SK-N-SH (cell line): ENCODE data around the gene AKAP8. TPM values are rescaled to one million over a fixed set of nuclear protein-coding genes. Genes with fewer than 3 reads are reported as not detected.

Experiments used
- CTCF ChIA-PET: fragments of 300-600, 350-600 bp; formaldehyde crosslinking; extraction: SDS; loops from one replicate; lab custom pipeline; 2021; lab: Yijun Ruan, JAX
- POLR2A ChIA-PET: fragments of 350-600 bp; sonication (Branson Sonifier 250); formaldehyde crosslinking; extraction: SDS; loops from one replicate; lab custom pipeline; 2020; ENCODE audit warnings: antibody characterized with exemption, inconsistent platforms; lab: Yijun Ruan, JAX
- DNase-seq: peaks from one replicate; pipeline ENCODE4 v3.0.0; 2012
- H2AFZ ChIP-seq: fragments of 200-600 bp; sonication (generic); 2 replicates; pipeline ENCODE4 v1.8.1; 2016; ENCODE audit warnings: antibody characterized with exemption, mild to moderate bottlenecking, low read depth
- H3F3A ChIP-seq: fragments of 200-600 bp; sonication (generic); replicated peaks from 2 replicates; pipeline ENCODE3; 2016; ENCODE audit warnings: antibody characterized with exemption, mild to moderate bottlenecking; ENCODE audit not compliant: insufficient read depth
- H3K27ac ChIP-seq, 2 experiments: fragments of 200-500 bp in 1 of 2; fragments of 200-600 bp in 1 of 2; sonication (Bioruptor generic) in 1 of 2; sonication (generic), shearing (Covaris generic) in 1 of 2; 2 replicates each; pipeline versions ENCODE4 v1.5.1 to v1.6.1; 2014 to 2016; ENCODE audit warnings: low read depth in 2 of 2, inconsistent platforms in 1 of 2, low read length in 1 of 2, mild to moderate bottlenecking in 1 of 2, mixed read lengths in 1 of 2
- H3K27me3 ChIP-seq: fragments of 200-600 bp; sonication (generic), shearing (Covaris generic); 2 replicates; pipeline ENCODE4 v1.6.1; 2016; ENCODE audit warnings: mixed run types; ENCODE audit not compliant: insufficient read depth
- H3K36me3 ChIP-seq, 2 experiments: fragments of 200-500 bp in 1 of 2; fragments of 200-600 bp in 1 of 2; sonication (Bioruptor generic) in 1 of 2; sonication (generic) in 1 of 2; replicated peaks in 1 of 2; 2 replicates each; pipeline versions ENCODE3 to v1.5.1; 2014 to 2016; ENCODE audit warnings: low read length in 1 of 2, mild to moderate bottlenecking in 1 of 2; ENCODE audit not compliant: insufficient read depth in 2 of 2, control insufficient read depth in 1 of 2
- H3K4me1 ChIP-seq, 2 experiments: fragments of 200-500 bp in 1 of 2; fragments of 200-600 bp in 1 of 2; sonication (Bioruptor generic) in 1 of 2; sonication (generic), shearing (Covaris generic) in 1 of 2; 2 replicates each; pipeline versions ENCODE4 v1.5.1 to v1.6.1; 2014 to 2016; ENCODE audit warnings: low read depth in 1 of 2, low read length in 1 of 2, mixed run types in 1 of 2; ENCODE audit not compliant: insufficient read depth in 2 of 2, control insufficient read depth in 1 of 2
- H3K4me2 ChIP-seq: fragments of 200-600 bp; sonication (generic), shearing (Covaris generic); 2 replicates; pipeline ENCODE4 v1.6.1; 2017; ENCODE audit warnings: mixed run types
- H3K4me3 ChIP-seq, 2 experiments: fragments of 200-500 bp in 1 of 2; fragments of 200-600 bp in 1 of 2; sonication (Bioruptor generic) in 1 of 2; sonication (generic), shearing (Covaris generic) in 1 of 2; 2 replicates each; pipeline versions ENCODE4 v1.5.1 to v1.8.1; 2014 to 2016; ENCODE audit warnings: low read depth in 2 of 2, inconsistent platforms in 1 of 2, low read length in 1 of 2, mild to moderate bottlenecking in 1 of 2, mixed read lengths in 1 of 2, moderate library complexity in 1 of 2
- H3K79me2 ChIP-seq: fragments of 200-600 bp; sonication (generic); 2 replicates; pipeline ENCODE4 v1.8.1; 2017; ENCODE audit warnings: mild to moderate bottlenecking; ENCODE audit not compliant: insufficient read depth
- H3K9ac ChIP-seq: fragments of 200-600 bp; sonication (generic); 2 replicates; pipeline ENCODE4 v1.6.1; 2017; ENCODE audit warnings: mixed run types
- H3K9me2 ChIP-seq: fragments of 200-600 bp; sonication (generic); 2 replicates; pipeline ENCODE4 v1.6.1; 2017; ENCODE audit warnings: mixed run types
- H3K9me3 ChIP-seq: fragments of 200-600 bp; sonication (generic); 2 replicates; pipeline ENCODE4 v1.6.1; 2017; ENCODE audit warnings: mixed run types, mild to moderate bottlenecking, moderate library complexity
- H4K20me1 ChIP-seq: fragments of 200-600 bp; sonication (generic); 2 replicates; pipeline ENCODE4 v1.6.1; 2017; ENCODE audit warnings: mild to moderate bottlenecking, mixed run types; ENCODE audit not compliant: insufficient read depth
- ELF1 ChIP-seq: IDR thresholded peaks from 2 replicates; pipeline ENCODE4 v1.4.0; 2012
- EP300 ChIP-seq, 2 experiments: IDR thresholded peaks; 2 replicates each; pipeline versions ENCODE4 v1.4.0 to v1.6.1; 2012; ENCODE audit warnings: borderline replicate concordance in 1 of 2, low read depth in 1 of 2, low read length in 1 of 2
- EZH2phosphoT487 ChIP-seq: fragments of 200-600 bp; sonication (generic); IDR thresholded peaks from 2 replicates; pipeline ENCODE4 v1.6.1; 2017; ENCODE audit warnings: low read depth, mixed run types, mild to moderate bottlenecking, antibody characterized with exemption, moderate library complexity, borderline replicate concordance
- FOSL2 ChIP-seq: IDR thresholded peaks from 2 replicates; pipeline ENCODE4 v1.4.0; 2012; ENCODE audit warnings: low read depth, mild to moderate bottlenecking, moderate library complexity, borderline replicate concordance
- FOXJ3 ChIP-seq: sonication (generic); formaldehyde crosslinking; IDR thresholded peaks from 2 replicates; pipeline ENCODE4 v1.5.1; 2020; ENCODE audit warnings: mild to moderate bottlenecking, missing genetic modification reagents
- GABPA ChIP-seq: IDR thresholded peaks from 2 replicates; pipeline ENCODE4 v1.4.0; 2012; ENCODE audit warnings: low read depth, mild to moderate bottlenecking
- MAX ChIP-seq: IDR thresholded peaks from 2 replicates; pipeline ENCODE4 v1.4.0; 2012; ENCODE audit warnings: low read depth
- MEF2A ChIP-seq: IDR thresholded peaks from 2 replicates; pipeline ENCODE4 v1.4.0; 2012; ENCODE audit warnings: low read depth, borderline replicate concordance
- RXRA ChIP-seq: IDR thresholded peaks from 2 replicates; pipeline ENCODE4 v1.4.0; 2012; ENCODE audit warnings: low read depth, mild to moderate bottlenecking, borderline replicate concordance
- SIN3A ChIP-seq: IDR thresholded peaks from 2 replicates; pipeline ENCODE4 v1.6.1; 2012; ENCODE audit warnings: low read depth, mild to moderate bottlenecking, low read length, moderate library complexity, borderline replicate concordance
- SMC3 ChIP-seq: IDR thresholded peaks from 2 replicates; pipeline ENCODE4 v1.6.1; 2012; ENCODE audit warnings: low read depth, low read length, improper control_type of control experiment
- TAF1 ChIP-seq: IDR thresholded peaks from 2 replicates; pipeline ENCODE4 v1.6.1; 2012; ENCODE audit warnings: low read depth, mild to moderate bottlenecking, low read length, moderate library complexity, borderline replicate concordance
- YY1 ChIP-seq: IDR thresholded peaks from 2 replicates; pipeline ENCODE4 v1.4.0; 2012; ENCODE audit warnings: low read depth, mild to moderate bottlenecking
- ZBTB33 ChIP-seq: IDR thresholded peaks from 2 replicates; pipeline ENCODE4 v1.4.0; 2012; ENCODE audit warnings: low read depth, borderline replicate concordance
- WGBS: methylation state at CpG from one replicate; pipeline ENCODE4 v1.1.6; 2017; ENCODE audit warnings: low lambda C conversion rate; 5-methylcytosine and 5-hydroxymethylcytosine counted together
- polyA plus RNA-seq, 3 experiments: library from polyadenylated mRNA; depleted of rRNA; stranded (reverse); fragments of >200 nt; gene quantifications; 2 replicates each; pipeline ENCODE4 v1.2.3, GENCODE V29; 2012

Gene AKAP8
- polyA plus RNA-seq, 1 of the 3 experiments (the other 2 are of a cell fraction), result 17.2 TPM

DNA sequence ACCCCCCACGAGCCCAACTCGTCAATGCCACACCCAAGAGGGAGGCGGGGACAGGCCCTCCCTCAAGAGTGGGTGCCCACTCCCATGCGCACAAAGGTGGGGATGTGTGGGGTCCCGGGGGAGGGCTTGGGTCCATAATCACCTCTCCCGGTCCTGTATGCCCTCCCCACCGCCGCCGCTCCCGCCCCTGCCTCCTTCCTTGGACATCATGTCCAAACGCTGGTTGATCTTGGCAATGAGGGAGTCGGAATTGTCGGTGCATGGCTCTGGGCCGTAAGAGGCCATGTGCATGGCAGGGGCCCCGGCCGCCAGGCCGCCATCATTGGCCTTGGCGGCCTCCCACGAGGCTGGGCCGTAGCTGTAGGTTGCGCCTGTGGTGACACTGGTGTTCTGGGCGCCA, 5.9 kb downstream of the AKAP8 start:
- Histone ChIP-seq H3K27me3 (no peaks in the 10 kb centered on the region), H2AFZ (no peak overlapping the region), H3K9me2 (no peaks in the 10 kb centered on the region), H3K9me3 (no peaks in the 10 kb centered on the region), H3K4me2 (no peak overlapping the region), H3K4me1 (peaks cover 9 to 23% of the 10 kb centered on the region in 2 experiments; a peak in 1 of 4 replicates), H3K27ac (no peak overlapping the region), H3K36me3 (peaks cover 25 to 49% of the 10 kb centered on the region in 2 experiments), H3K79me2 (peaks cover 68% of the 10 kb centered on the region), H3K4me3 (no peak overlapping the region), H3K9ac (no peak overlapping the region), H4K20me1 (peaks cover 59% of the 10 kb centered on the region), H3F3A (peaks cover 3% of the 10 kb centered on the region)
- DNase-seq, result peak; percentile 25
- CTCF ChIA-PET, result interaction anchor here (0.6 kb wide), 1 partner anchor 667 kb away, joined by 3 read pairs; no protein-coding TSS in a partner anchor
- TF ChIP-seq FOSL2 (no peak), ELF1 (no peak), EP300 (IDR thresholded peaks at IDR 0.05; ENCODE audit: borderline replicate concordance in 1 of 2, low read depth in 1 of 2, low read length in 1 of 2) (no peak), GABPA (no peak), ZBTB33 (no peak), SIN3A (no peak), YY1 (no peak), MAX (no peak), MEF2A (no peak), SMC3 (no peak), TAF1 (no peak), EZH2phosphoT487 (no peak)
- POLR2A ChIA-PET, result no interaction called here
- 93% methylated on average over 18 of the region's 22 CpGs for whole genome bisulfite sequencing

GRCh38 chr19:15372891-15373301, 6.7 kb downstream of the AKAP8 start:
- H3K79me2 ChIP-seq, result peaks cover 61% of the 10 kb centered on the region
- 100% methylated on average over 2 of the region's 30 CpGs for WGBS

More at GRCh38 chr19:15372891-15373301, 6.7 kb downstream of the AKAP8 start:
- Histone ChIP-seq H3K27ac (no peak overlapping the region), H3K4me2 (no peak overlapping the region), H3F3A (no peaks in the 10 kb centered on the region), H4K20me1 (peaks cover 53% of the 10 kb centered on the region), H3K4me1 (peaks cover 9 to 21% of the 10 kb centered on the region in 2 experiments; a peak in 1 of 4 replicates), H3K9me2 (no peaks in the 10 kb centered on the region), H3K4me3 (no peak overlapping the region), H3K27me3 (no peaks in the 10 kb centered on the region), H3K36me3 (peaks cover 25 to 56% of the 10 kb centered on the region in 2 experiments), H2AFZ (no peak overlapping the region), H3K9ac (no peak overlapping the region), H3K9me3 (no peaks in the 10 kb centered on the region)
- peak; percentile 21 for DNase-seq
- ChIA-PET POLR2A (interaction anchor here (0.5 kb wide), 1 partner anchor 36 kb away, joined by 4 read pairs; no protein-coding TSS in a partner anchor), CTCF (interaction anchor here (0.6 kb wide), 1 partner anchor 668 kb away, joined by 3 read pairs; no protein-coding TSS in a partner anchor)
- TF ChIP-seq RXRA, result no peak
- TF ChIP-seq SIN3A, result no peak
- TF ChIP-seq FOXJ3 (CRISPR knock-in tag), result no peak
- TF ChIP-seq FOSL2, result no peak
- TF ChIP-seq TAF1, result no peak
